ENCODE measurements around the gene LMNTD2.
A peak's percentile ranks its signal among the peaks of the same experiment; 100 is the strongest.
"Not testable (repeated sequence)": the region's sequence is repeated elsewhere in the genome, so short reads cannot be mapped to it uniquely, and the experiment has no call there.

Gene LMNTD2

DNA sequence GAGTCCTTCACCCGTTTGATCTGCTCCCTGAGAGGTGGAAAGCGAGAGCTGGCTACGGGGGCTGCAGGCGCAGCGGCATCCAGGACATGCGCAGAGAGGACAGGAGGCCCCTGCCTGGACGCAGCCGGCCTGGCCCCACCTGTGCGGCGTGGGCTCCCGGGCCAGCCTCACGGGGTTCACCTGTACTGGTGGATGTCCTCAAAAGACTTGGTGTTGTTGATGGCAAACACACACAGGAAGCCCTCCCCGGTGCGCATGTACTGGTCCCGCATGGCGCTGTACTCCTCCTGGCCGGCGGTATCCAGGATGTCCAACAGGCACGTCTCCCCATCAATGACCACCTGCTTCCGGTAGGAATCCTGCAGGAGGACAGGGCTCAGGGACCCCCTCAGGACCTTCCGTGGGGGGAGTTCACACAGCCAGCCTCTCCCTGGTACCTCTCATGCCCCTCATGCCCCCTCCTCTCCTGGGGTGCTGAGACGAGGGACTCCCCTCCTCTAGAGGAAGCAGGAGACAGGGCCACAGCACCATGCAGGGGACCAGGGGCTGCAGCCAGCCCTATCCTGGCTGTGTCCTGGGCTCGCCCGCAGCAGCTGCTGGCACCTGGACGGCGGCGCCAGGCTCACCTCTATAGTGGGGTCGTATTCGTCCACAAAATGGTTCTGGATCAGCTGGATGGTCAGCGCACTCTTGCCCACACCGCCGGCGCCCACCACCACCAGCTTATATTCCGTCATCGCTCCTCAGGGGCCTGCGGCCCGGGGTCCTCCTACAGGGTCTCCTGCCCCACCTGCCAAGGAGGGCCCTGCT is 26.7 kb downstream of the LMNTD2 start:
- DNase-seq = no peak

DNA sequence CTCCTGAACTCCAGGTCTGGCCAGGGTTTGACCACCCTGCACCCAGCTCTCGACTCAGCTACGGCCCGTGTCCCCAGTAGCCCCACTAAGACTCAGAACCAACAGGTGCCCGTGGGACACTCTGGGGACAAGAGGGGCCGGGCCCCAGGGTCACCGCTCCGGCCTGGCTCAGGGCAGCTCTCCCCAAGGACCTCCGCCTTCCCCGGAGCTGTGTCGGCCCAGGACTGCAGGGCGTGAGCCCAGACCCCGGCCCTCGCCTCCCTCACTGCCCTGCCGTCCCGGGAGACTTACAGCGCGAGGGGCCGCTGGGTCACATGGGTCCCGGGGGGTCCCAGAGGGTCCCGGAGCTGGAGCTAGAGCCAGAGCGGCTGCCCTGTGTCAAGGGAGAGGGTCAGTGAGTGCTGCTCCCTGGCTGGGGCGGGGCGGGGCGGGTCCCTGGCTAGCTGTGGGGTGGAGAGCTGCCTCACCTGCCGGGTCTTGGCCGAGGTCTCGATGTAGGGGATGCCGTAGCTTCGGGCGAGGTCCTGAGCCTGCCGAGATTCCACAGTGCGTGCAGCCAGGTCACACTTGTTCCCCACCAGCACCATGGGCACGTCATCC is 27.5 kb downstream of the LMNTD2 start:
- DNase-seq = no peak

DNA sequence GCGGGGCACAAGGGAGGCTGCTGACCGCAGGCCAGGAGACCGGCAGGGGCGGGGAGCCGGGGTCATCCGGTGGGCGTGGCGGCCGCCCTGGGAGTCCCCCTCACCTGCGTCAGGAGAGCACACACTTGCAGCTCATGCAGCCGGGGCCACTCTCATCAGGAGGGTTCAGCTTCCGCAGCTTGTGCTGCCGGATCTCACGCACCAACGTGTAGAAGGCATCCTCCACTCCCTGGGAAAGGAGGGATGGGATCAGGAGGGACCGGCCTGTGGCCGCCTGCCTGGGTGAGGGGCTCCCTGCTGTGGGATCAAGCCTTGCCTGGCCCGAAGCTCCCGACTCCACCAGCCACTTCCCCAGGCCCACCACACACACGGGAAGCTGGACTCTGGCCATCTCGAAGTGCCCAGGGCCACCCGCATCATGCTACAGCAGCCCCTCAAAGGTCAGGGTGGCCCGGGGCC is 28.0 kb downstream of the LMNTD2 start:
- DNase-seq = no peak

DNA sequence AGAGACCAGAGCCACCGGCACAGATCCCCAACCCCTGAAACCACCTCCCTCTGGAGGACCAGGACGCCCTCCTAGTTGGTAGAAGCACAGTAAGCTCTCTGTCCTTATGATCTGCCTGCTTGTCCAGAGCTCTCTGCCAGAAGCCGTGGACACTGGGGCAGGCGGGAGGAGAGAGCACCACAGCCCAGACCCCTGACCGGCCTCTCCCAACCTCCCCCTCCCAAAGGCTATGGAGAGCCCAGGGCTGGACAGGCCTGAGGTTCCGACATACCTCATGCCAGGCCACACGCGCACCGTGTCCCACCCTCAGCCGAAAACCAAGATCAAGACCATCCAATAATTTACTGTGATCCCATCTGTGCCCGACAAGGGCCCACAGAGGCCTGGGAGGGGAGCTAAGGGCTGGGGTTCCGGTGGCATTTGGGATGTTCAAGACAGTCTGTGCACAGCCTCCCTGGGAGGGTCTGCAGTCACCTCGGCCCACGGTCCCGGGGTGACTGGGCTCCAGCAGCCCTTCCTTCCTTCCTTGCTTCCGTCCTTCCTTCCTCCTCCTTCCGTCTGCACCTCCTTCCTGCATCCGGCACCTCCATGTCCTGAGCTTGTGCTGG is 28.5 kb downstream of the LMNTD2 start:
- no peak for DNase-seq

DNA sequence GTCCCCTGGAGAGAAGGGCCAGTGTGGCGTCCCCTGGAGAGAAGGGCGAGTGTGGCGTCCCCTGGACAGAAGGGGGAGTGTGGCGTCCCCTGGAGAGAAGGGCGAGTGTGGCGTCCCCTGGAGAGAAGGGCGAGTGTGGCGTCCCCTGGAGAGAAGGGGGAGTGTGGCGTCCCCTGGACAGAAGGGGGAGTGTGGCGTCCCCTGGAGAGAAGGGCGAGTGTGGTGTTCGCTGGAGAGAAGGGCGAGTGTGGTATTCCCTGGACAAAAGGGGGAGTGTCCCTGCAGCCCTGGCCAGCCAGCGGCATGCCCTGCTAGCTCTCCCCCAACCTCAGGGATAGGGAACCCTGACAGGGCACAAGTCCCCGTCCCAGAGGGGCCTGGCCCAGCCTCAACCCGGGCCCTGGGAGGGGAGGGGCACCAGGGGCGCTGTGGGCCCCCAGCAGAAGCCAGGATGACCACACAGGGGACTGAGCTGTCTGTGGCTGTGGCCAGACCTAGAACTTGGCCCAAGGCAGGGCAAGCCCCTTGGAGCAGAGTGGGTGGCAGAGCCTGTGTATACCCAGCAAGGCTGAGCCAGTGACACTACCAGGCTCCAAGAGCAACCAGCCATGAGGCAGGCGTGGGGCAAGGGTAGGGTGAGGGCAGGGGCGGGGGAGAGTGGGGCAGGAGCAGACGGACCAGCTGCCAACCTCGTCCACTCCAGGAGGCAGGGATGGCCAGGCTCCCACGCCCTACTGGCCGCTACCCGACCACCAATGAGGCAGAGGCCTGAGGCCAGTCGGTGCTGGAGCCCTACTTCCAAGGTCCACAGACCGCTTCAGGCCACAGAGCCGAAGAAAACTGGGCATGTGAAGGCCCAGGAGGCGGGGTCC is 29.3 kb downstream of the LMNTD2 start:
- DNase-seq = no peak

DNA sequence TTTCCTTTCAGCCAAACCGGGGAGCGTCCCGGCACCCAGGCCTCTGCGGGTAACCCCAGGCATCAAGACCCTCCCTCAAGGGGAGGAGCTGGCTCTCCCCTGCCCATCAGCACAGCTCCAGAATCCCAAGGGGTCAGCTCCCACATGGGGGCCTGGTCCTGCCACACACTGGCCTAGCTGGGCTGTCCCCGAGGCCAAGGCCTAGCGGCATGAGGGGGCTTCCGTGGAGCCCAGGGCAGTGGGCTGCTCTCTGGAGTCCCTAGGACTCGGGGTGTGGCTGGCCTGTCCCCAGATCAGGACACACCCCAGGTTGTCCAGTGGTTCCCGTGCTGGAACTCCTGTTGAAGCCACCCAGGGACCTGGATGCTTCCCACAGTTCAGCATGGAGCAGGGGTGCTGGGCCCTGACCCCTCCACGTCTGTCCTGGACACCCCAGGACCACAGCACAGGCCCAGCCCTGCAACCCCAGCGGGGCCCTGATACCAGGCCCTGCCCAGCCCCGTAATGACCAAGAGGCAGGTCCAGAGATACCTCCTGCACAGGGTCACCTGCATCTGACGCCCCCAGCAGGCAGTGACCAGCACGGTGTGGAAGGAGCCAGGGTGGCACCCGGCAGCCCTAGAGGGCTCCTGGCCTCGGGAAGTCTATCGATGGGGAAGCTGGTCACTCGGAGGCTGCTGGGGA is 30.7 kb downstream of the LMNTD2 start:
- DNase-seq = no peak

DNA sequence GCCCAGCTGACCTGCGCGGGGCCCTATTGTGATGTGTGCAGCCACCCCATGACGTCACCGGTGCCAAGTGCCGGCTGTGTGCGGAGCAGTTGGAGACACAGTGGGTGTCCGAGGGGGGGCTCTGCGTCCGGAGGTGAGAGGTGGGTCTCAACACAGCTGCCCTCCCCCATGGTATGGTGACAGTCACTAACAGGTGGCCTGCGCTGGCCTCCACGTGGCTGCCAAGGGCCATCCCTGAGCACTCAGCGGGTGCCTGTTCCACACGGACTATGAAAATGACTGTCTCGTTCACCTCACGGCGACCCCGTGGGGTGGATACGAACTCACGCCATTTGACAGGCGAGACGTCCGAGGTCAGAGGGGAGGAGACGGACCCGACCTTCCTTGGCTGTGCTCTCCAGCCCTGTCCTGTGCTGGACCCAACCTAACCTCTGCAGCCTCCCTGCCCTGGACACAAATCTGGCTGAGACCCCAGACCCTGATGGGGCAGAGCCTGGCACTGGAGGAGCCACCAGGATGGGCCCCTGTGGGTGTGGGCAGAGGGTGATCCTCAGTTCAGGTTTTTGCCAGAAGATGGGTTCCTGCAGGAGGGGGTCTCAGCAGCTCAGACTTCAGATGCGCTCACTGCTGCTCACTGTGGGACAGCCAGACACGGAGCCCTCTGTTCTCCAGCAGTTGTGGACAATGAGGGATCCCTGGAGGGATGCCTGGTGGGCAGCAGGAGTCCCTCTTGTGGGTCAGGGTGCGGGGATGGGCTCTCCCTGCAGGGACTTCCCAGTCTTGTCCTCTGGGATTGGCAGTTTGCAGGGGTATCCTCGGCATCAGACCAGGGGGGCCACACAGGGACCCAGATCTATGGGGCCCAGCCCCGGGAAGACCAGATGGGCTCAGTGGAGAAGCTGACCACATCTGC is 31.5 kb downstream of the LMNTD2 start:
- no peak for DNase-seq

DNA sequence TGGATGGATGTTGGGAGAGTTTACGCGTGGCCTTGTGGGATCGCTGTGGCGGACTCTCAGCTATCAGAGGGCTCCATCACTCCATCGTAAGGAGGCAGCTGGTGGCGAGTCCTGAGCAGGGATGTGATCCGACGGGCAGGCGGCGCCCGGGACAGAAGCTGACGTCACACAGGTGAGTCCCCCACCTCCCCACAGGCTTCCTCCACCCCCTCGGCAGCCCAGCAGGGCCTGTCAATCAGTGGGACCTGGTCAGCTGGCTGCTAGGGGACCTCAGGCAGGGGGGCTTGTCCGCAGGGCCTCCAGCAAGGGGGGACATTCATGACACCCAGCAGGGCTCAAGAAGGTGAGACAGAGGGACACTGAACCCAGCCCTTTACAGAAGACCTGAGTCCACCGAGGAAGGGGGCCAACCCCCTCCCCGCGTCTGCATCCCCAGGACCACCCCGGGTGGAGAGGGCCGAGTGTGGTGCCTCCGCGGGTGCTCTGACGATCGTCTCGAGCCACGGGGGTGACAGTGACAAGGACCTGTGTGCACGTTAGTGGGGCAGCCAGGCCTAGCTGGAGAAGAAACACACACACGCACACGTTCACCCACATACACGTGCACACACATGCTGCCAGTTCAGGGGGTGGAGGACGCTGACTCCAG is 32.2 kb downstream of the LMNTD2 start:
- DNase-seq = no peak

DNA sequence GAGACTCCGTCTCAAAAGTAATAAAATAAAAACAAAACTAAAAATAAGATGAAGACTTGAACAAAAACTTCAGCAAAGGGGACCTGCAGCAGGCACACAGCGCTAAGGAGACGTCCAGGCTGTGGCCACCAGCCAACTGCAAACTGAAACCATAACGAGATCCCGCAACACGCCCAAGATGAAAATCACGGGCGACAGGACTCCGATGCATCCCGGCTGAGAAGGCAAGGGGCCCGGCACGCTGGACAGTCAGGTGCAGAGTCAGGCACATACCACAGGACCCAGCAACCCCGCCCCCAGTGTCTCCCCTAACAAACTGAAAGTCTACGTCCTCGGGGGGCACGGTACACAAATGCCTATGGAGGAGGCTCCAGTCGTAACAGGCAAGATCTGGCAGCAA is 34.3 kb downstream of the LMNTD2 start:
- no peak for DNase-seq

DNA sequence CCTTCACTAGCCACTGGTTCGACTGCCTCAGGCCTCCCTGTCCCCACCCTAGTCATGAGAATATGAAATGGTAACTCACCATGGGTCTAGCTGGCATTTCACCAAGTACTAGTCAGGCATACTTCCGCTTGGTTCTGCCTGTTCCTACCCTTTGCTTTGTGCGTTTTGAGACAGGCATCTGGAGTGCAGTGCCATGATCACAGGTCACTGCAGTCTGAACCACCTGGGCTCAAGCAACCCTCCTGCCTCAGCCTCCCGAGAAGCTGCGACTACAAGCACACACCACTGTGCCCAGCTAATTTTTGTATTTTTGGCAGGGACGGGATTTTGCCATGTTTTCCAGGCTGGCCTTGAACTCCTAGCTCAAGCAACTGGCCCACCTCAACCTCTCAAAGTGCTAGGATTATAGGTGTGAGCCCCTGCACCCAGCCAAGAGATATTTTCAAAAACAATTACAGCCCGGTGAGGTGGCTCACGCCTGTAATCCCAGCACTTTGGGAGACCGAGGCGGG is 39.3 kb downstream of the LMNTD2 start:
- DNase-seq = no peak

DNA sequence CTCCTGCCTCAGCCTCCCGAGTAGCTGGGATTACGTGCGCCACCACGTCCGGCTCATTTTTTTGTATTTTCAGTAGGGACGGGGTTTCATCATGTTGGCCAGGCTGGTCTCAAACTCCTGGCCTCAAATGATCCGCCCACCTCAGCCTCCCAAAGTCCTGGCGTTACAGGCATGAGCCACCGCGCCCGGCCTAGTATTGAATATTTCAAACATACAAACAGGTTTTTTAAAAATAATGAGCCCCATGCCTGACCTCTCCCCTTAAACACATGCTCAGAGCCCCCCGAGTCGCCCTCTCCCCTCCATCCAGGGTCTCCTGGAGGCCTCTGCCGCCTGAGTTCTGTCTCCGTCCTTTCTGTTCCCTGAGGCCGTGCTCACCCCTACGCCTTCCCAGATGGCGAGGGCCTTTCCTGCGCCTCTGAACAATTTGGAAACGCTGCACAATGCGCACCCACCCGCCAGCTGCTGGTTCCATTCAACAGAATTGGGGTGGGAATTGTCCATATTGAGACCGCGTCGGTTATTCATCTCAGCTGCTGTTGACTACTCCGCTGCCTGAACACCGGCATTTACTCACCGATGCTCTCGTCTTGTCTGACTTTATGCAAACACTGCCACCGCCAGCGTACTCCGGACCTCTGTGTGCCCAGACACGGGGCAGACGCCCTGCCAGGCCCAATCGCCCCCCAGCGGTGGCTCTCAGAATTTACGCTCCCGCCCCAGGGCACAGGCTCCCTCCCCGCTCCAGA is 39.9 kb downstream of the LMNTD2 start:
- no peak for DNase-seq

DNA sequence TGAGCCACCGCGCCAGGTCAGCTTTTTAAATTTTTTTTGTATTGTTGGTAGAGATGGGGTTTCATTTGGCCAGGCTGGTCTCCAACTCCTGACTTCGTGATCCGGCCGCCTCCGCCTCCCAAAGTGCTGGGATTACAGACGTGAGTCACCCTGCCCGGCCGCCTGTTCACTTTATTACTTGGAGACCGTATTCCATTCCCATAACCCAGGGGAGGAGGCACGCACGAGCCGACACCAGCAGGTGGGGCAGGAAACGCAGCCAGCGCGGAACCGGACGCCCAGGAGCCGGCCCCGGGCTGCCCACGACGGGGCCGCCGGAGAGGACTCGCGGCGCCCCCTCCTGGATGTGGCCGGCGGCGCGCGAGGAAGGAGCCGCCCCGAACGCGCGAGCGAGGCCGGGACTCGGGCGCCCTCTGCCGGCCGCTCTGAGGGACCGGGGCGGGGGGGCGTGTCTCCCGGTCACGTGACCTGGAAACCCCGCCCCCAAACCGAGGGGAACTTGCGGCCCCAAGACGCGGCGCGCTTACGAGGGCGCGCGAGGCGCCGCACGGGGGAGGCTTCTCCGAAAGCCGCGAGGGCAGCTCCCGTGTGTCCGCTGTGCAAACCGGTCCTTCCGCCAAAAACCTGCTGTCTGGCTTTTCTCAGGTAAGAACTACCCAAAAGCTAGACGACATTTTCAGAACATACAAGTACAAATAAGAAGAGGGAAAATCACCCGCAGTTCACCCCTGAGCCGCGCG is 41.9 kb downstream of the LMNTD2 start:
- peak; percentile 84 for DNase-seq

DNA sequence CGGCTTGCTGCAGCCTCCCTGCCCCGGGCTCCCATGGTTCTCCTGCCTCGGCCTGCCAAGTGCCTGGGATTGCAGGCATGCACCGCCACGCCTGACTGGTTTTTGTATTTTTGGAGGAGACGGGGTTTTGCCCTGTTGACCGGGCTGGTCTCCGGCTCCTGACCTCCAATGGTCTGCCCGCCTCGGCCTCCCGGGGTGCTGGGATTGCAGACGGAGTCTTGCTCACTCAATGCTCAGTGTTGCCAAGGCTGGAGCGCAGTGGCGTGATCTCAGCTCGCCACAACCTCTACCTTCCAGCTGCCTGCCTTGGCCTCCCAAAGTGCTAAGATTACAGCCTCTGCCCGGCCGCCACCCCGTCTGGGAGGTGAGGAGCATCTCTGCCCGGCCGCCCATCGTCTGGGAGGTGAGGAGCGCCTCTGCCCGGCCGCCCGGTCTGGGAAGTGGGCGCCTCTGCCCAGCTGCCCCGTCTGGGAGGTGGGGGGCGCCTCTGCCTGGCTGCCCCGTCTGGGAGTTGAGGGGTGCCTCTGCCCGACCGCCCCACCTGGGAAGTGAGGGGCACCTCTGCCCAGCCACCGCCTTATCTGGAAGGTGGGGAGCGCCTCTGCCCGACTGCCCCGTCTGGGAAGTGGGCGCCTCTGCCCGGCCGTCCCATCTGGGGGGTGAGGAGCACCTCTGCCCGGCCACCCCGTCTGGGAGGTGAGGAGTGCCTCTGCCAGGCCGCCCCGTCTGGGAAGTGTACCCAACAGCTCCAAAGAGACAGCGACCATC is 43.4 kb downstream of the LMNTD2 start:
- not testable (repeated sequence) for DNase-seq

DNA sequence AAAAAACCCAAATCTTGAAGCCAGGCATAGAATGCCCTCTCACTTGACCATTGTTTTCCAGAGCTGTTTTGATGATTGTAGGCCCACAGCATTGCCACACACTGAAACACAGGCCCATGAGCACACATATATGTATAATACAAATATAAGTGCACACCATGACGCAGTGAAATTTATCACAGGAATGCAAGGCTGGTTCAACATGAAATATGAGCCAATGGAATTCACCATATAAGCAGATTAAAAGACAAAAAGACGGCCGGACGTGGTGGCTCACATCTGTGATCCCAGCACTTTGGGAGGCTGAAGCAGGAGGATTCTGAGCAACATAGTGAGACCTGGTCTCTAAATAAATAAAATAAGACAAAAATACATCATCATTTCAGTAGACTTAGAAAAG is 44.1 kb downstream of the LMNTD2 start:
- DNase-seq = no peak

DNA sequence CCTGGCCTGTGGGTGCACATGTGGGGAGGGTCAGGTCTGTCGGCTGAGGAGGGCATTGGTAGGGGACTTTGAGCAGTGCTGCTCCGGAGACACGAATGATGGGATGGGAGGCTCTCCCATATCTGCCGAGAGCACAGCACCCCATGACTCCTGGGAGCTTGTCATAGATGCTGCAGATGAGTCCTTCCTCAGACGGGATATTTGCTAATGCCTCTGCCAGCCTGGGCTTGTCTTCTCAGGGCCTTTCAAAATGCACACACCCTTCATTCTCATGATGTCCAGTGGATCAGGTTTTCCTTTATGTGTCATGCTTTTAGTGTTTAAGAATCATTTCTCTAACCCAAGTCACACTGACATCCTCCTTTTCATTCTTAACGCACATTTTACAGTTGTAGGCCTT is 45.4 kb downstream of the LMNTD2 start:
- DNase-seq = no peak

DNA sequence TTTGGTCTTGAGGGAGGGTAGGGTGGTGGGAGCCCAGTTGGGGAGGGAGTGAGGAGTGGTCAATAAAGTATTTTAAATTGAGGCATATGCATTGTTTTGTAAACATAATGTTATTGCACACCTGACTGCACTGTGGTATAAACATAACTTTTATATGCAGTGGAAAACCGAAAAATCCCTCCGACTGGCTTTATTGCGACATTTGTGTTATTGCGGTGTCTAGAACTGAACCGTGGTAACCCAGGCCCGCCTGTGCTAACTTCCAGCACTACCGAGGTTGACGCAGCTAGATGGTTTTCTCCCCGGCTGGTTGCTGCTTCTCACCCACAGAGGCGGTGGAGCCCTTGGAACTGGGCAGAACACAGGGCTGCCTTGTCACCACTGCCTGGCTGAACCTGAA is 45.9 kb downstream of the LMNTD2 start:
- DNase-seq = no peak

DNA sequence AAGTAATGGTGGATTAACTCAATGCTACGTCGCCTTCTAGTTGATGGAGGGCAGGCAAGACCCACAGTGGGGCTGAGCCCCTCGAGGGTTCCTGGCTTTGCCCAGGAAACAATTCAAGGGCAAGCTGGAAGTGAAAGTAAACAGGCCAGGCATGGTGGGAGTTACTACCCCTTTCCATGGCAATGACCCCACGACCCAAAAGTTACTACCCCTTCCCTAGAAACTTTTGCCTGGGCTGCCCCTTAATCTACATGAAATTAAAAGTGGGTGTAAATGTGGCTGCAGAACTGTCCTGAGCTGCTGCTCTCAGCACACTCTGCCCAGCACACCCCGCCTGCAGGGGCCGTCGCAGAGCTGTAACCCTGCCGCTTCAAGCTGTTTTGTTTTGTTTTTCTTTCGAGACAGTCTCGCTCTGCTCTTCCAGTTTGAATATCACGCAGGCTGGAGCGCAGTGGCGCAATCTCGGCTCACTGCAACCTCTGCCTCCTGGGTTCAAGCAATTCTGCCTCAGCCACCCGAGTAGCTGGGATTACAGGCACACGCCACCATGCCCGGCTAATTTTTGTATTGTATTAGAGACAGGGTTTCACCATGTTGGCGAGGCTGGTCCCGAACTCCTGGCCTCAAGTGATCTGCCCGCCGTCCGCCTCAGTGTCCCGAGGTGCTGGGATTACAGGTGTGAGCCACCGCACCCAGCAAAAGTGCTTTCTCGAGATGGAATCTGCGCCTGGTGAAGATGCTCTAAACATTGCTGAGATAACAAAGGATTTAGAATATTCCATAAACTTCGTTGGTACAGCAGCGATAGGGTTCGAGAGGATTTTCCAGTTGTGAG is 47.6 kb downstream of the LMNTD2 start:
- DNase-seq = no peak
